Nephron progenitor cell (in vitro differentiated cells): ENCODE data around the gene NFAT5.

Experiments
- DNase-seq: peaks from one replicate; pipeline ENCODE4 v3.0.0; 2021
- H3K27ac Mint-ChIP-seq: 2 replicates; pipeline ENCODE4 v1.8.0; 2021; ENCODE audit warnings: mild to moderate bottlenecking, moderate library complexity, mixed read lengths
- H3K27me3 Mint-ChIP-seq: 2 replicates; pipeline ENCODE4 v1.8.0; 2021; ENCODE audit warnings: mild to moderate bottlenecking, low read depth, mixed read lengths; ENCODE audit not compliant: poor library complexity
- H3K36me3 Mint-ChIP-seq: 2 replicates; pipeline ENCODE4 v1.8.0; 2021; ENCODE audit warnings: low read depth, mixed read lengths
- H3K4me1 Mint-ChIP-seq: 2 replicates; pipeline ENCODE4 v1.8.0; 2021; ENCODE audit warnings: mixed read lengths
- H3K4me3 Mint-ChIP-seq: 2 replicates; pipeline ENCODE4 v1.8.0; 2021; ENCODE audit warnings: mild to moderate bottlenecking, moderate library complexity, mixed read lengths
- H3K9me3 Mint-ChIP-seq: 2 replicates; pipeline ENCODE4 v1.8.0; 2021; ENCODE audit warnings: mild to moderate bottlenecking, moderate library complexity, mixed read lengths
- CTCF ChIP-seq: fragments of 200-600 bp; sonication (generic); IDR thresholded peaks from 2 replicates; pipeline ENCODE4 v1.5.0; 2021; ENCODE audit warnings: antibody characterized with exemption

NFAT5 gene

DNA sequence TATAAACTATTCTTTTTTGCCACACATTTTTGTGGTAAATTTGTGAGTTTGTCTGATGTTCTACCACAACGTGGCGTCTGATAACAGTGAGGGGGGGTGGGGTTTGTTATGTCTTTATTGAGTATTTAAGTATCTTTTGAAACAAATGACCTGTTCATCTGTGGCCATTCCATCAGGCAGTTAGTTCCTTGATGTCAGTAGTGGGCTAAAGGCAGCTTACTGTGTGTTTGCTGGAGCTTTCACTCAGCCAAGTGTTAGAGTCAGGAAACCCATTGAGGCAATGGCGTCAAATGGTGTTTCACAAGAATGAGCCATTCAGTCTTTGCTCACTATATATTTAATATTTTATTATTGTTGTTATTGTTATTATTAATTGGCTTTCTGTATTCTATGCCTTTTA is 132.6 kb downstream of the NFAT5 start:
- H3K27me3 Mint-ChIP-seq = no peaks in the 10 kb centered on the region
- no peaks in the 10 kb centered on the region for H3K9me3 Mint-ChIP-seq
- no peak overlapping the region for H3K27ac Mint-ChIP-seq
- peaks cover 24% of the 10 kb centered on the region for H3K36me3 Mint-ChIP-seq
- TF ChIP-seq CTCF = no peak
- H3K4me3 Mint-ChIP-seq = no peak overlapping the region
- no peaks in the 10 kb centered on the region for H3K4me1 Mint-ChIP-seq
- DNase-seq = no peak

GRCh38 chr16:69699915-69700314 is 134.1 kb downstream of the NFAT5 start:
- Mint-ChIP-seq H3K36me3 (peaks cover 12% of the 10 kb centered on the region), H3K4me3 (no peak overlapping the region), H3K27ac (no peak overlapping the region), H3K9me3 (no peaks in the 10 kb centered on the region), H3K4me1 (no peaks in the 10 kb centered on the region), H3K27me3 (no peaks in the 10 kb centered on the region)
- TF ChIP-seq CTCF = no peak
- DNase-seq = no peak

- no peaks in the 10 kb centered on the region for H3K9me3 Mint-ChIP-seq
- H3K4me3 Mint-ChIP-seq = no peak overlapping the region
- no peak for TF ChIP-seq CTCF
- H3K27me3 Mint-ChIP-seq = no peaks in the 10 kb centered on the region
- DNase-seq = no peak
- H3K4me1 Mint-ChIP-seq = no peaks in the 10 kb centered on the region
- H3K36me3 Mint-ChIP-seq = peaks cover 5% of the 10 kb centered on the region
- H3K27ac Mint-ChIP-seq = no peak overlapping the region
Observed at GRCh38 chr16:69701452-69701851, 135.7 kb downstream of the NFAT5 start.

DNA sequence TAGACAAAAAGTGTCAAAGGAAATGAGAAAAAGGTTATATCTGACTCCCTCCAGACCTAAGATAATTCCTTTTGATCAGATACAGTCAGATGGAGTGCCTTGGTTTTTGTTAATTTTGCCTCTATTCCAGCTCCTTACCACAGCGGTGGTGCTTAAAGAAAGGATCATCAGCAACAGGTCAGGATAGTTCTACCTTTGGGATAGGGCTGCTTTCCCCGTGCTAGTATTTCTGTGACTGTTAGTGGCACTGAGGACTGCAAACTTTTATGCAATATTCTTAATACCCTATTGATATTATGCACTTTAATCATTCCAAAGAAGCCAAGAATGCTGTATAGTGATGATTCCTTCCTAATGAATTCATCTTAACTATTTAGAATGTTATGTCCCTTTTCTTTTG is 136.1 kb downstream of the NFAT5 start:
- no peak for TF ChIP-seq CTCF
- Mint-ChIP-seq H3K4me3 (no peak overlapping the region), H3K9me3 (no peaks in the 10 kb centered on the region), H3K27me3 (no peaks in the 10 kb centered on the region), H3K27ac (no peak overlapping the region), H3K36me3 (peaks cover 5% of the 10 kb centered on the region), H3K4me1 (no peaks in the 10 kb centered on the region)
- DNase-seq = no peak

DNA sequence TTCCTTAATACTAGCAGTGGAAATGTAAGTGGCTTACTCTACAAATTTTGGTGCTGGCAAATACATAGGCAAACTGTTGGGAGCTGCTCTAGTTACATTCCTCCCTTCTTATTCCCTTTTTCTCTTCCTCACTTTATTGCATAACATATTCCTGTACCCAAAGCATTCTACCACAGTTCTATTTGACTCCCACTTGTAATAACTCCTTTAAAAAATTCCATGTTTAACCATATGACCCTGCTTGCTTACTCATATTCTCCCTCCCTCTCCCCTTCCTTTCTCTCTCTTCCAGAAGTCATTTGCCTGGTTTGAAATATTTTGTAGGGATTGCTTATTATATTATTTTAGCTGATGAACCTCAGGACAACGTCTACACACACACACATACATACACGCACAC is 137.9 kb downstream of the NFAT5 start:
- no peak for DNase-seq
- TF ChIP-seq CTCF = no peak
- Mint-ChIP-seq H3K27me3 (no peaks in the 10 kb centered on the region), H3K4me3 (no peak overlapping the region), H3K36me3 (peaks cover 4% of the 10 kb centered on the region), H3K4me1 (peaks cover 11% of the 10 kb centered on the region), H3K9me3 (no peaks in the 10 kb centered on the region), H3K27ac (peak overlapping the region; percentile 1)

DNA sequence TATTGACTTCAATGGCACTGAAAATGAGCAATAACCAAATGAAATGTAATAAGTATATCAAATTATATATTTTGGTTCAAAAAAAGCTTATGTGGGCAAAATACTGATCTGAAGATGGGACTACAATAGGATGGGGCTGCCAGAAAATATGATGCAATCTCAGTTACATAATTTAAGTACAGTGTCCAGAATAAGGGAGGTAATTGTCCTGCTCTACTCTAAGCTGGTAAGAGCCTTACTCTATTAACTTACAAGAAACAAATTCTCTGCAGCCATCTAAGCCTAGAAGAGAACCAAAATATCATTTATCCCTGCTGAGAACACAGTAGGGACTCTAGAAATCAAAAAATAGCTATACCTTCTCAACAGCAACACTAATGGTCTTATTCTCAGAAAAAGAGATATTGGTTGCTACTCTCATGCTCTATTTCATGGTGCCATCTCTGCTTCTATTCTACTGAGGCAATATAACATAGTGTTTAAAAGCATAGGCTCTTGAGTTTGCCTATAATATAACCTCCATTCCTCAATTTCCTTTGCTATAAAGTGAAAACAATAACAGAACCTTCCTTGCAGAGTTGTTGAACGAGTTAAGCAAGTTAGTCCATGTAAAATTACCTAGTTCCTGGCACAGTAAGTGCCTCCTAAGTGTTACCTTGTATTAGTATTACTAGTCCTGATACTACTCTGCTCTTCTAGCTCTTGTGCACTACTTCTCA is 140.6 kb downstream of the NFAT5 start:
- no peaks in the 10 kb centered on the region for H3K27me3 Mint-ChIP-seq
- no peaks in the 10 kb centered on the region for H3K9me3 Mint-ChIP-seq
- TF ChIP-seq CTCF = no peak
- no peak for DNase-seq
- peaks cover 12% of the 10 kb centered on the region for H3K4me1 Mint-ChIP-seq
- peaks cover 5% of the 10 kb centered on the region for H3K36me3 Mint-ChIP-seq
- H3K4me3 Mint-ChIP-seq = no peak overlapping the region
- no peak overlapping the region for H3K27ac Mint-ChIP-seq
